SK-N-SH (cell line): Measurements from ENCODE around the gene CKS2. TPM values are rescaled to one million over a fixed set of nuclear protein-coding genes. Genes with fewer than 3 reads are reported as not detected.

Experiments used
- CTCF ChIA-PET: fragments of 300-600, 350-600 bp; formaldehyde crosslinking; extraction: SDS; loops from one replicate; lab custom pipeline; 2021; lab: Yijun Ruan, JAX
- POLR2A ChIA-PET: fragments of 350-600 bp; sonication (Branson Sonifier 250); formaldehyde crosslinking; extraction: SDS; loops from one replicate; lab custom pipeline; 2020; ENCODE audit warnings: antibody characterized with exemption, inconsistent platforms; lab: Yijun Ruan, JAX
- DNase-seq: peaks from one replicate; pipeline ENCODE4 v3.0.0; 2012
- H2AFZ ChIP-seq: fragments of 200-600 bp; sonication (generic); 2 replicates; pipeline ENCODE4 v1.8.1; 2016; ENCODE audit warnings: antibody characterized with exemption, mild to moderate bottlenecking, low read depth
- H3F3A ChIP-seq: fragments of 200-600 bp; sonication (generic); replicated peaks from 2 replicates; pipeline ENCODE3; 2016; ENCODE audit warnings: antibody characterized with exemption, mild to moderate bottlenecking; ENCODE audit not compliant: insufficient read depth
- H3K27ac ChIP-seq, 2 experiments: fragments of 200-500 bp in 1 of 2; fragments of 200-600 bp in 1 of 2; sonication (Bioruptor generic) in 1 of 2; sonication (generic), shearing (Covaris generic) in 1 of 2; 2 replicates each; pipeline versions ENCODE4 v1.5.1 to v1.6.1; 2014 to 2016; ENCODE audit warnings: low read depth in 2 of 2, inconsistent platforms in 1 of 2, low read length in 1 of 2, mild to moderate bottlenecking in 1 of 2, mixed read lengths in 1 of 2
- H3K27me3 ChIP-seq: fragments of 200-600 bp; sonication (generic), shearing (Covaris generic); 2 replicates; pipeline ENCODE4 v1.6.1; 2016; ENCODE audit warnings: mixed run types; ENCODE audit not compliant: insufficient read depth
- H3K36me3 ChIP-seq, 2 experiments: fragments of 200-500 bp in 1 of 2; fragments of 200-600 bp in 1 of 2; sonication (Bioruptor generic) in 1 of 2; sonication (generic) in 1 of 2; replicated peaks in 1 of 2; 2 replicates each; pipeline versions ENCODE3 to v1.5.1; 2014 to 2016; ENCODE audit warnings: low read length in 1 of 2, mild to moderate bottlenecking in 1 of 2; ENCODE audit not compliant: insufficient read depth in 2 of 2, control insufficient read depth in 1 of 2
- H3K4me1 ChIP-seq, 2 experiments: fragments of 200-500 bp in 1 of 2; fragments of 200-600 bp in 1 of 2; sonication (Bioruptor generic) in 1 of 2; sonication (generic), shearing (Covaris generic) in 1 of 2; 2 replicates each; pipeline versions ENCODE4 v1.5.1 to v1.6.1; 2014 to 2016; ENCODE audit warnings: low read depth in 1 of 2, low read length in 1 of 2, mixed run types in 1 of 2; ENCODE audit not compliant: insufficient read depth in 2 of 2, control insufficient read depth in 1 of 2
- H3K4me2 ChIP-seq: fragments of 200-600 bp; sonication (generic), shearing (Covaris generic); 2 replicates; pipeline ENCODE4 v1.6.1; 2017; ENCODE audit warnings: mixed run types
- H3K4me3 ChIP-seq, 2 experiments: fragments of 200-500 bp in 1 of 2; fragments of 200-600 bp in 1 of 2; sonication (Bioruptor generic) in 1 of 2; sonication (generic), shearing (Covaris generic) in 1 of 2; 2 replicates each; pipeline versions ENCODE4 v1.5.1 to v1.8.1; 2014 to 2016; ENCODE audit warnings: low read depth in 2 of 2, inconsistent platforms in 1 of 2, low read length in 1 of 2, mild to moderate bottlenecking in 1 of 2, mixed read lengths in 1 of 2, moderate library complexity in 1 of 2
- H3K79me2 ChIP-seq: fragments of 200-600 bp; sonication (generic); 2 replicates; pipeline ENCODE4 v1.8.1; 2017; ENCODE audit warnings: mild to moderate bottlenecking; ENCODE audit not compliant: insufficient read depth
- H3K9ac ChIP-seq: fragments of 200-600 bp; sonication (generic); 2 replicates; pipeline ENCODE4 v1.6.1; 2017; ENCODE audit warnings: mixed run types
- H3K9me2 ChIP-seq: fragments of 200-600 bp; sonication (generic); 2 replicates; pipeline ENCODE4 v1.6.1; 2017; ENCODE audit warnings: mixed run types
- H3K9me3 ChIP-seq: fragments of 200-600 bp; sonication (generic); 2 replicates; pipeline ENCODE4 v1.6.1; 2017; ENCODE audit warnings: mixed run types, mild to moderate bottlenecking, moderate library complexity
- H4K20me1 ChIP-seq: fragments of 200-600 bp; sonication (generic); 2 replicates; pipeline ENCODE4 v1.6.1; 2017; ENCODE audit warnings: mild to moderate bottlenecking, mixed run types; ENCODE audit not compliant: insufficient read depth
- CHD2 ChIP-seq: fragments of 150-350 bp; IDR thresholded peaks from 2 replicates; pipeline ENCODE4 v1.6.1; 2018; ENCODE audit warnings: low read length; ENCODE audit not compliant: partially characterized antibody
- ELF1 ChIP-seq: IDR thresholded peaks from 2 replicates; pipeline ENCODE4 v1.4.0; 2012
- FOSL2 ChIP-seq: IDR thresholded peaks from 2 replicates; pipeline ENCODE4 v1.4.0; 2012; ENCODE audit warnings: low read depth, mild to moderate bottlenecking, moderate library complexity, borderline replicate concordance
- FOXJ3 ChIP-seq: sonication (generic); formaldehyde crosslinking; IDR thresholded peaks from 2 replicates; pipeline ENCODE4 v1.5.1; 2020; ENCODE audit warnings: mild to moderate bottlenecking, missing genetic modification reagents
- FOXM1 ChIP-seq: IDR thresholded peaks from 2 replicates; pipeline ENCODE4 v1.4.0; 2012; ENCODE audit warnings: low read depth, mild to moderate bottlenecking
- GABPA ChIP-seq: IDR thresholded peaks from 2 replicates; pipeline ENCODE4 v1.4.0; 2012; ENCODE audit warnings: low read depth, mild to moderate bottlenecking
- NRF1 ChIP-seq: IDR thresholded peaks from 2 replicates; pipeline ENCODE4 v1.6.1; 2012; ENCODE audit warnings: low read depth, mild to moderate bottlenecking, low read length
- USF1 ChIP-seq: IDR thresholded peaks from 2 replicates; pipeline ENCODE4 v1.4.0; 2012; ENCODE audit warnings: low read depth, borderline replicate concordance
- WGBS: methylation state at CpG from one replicate; pipeline ENCODE4 v1.1.6; 2017; ENCODE audit warnings: low lambda C conversion rate; 5-methylcytosine and 5-hydroxymethylcytosine counted together
- polyA plus RNA-seq, 3 experiments: library from polyadenylated mRNA; depleted of rRNA; stranded (reverse); fragments of >200 nt; gene quantifications; 2 replicates each; pipeline ENCODE4 v1.2.3, GENCODE V29; 2012
- TF ChIP-seq, protein P1 (sequence below): IDR thresholded peaks from 2 replicates; pipeline ENCODE4 v1.6.1; 2012; ENCODE audit warnings: mild to moderate bottlenecking, low read depth, low read length, moderate library complexity
- TF ChIP-seq, protein P2 (sequence below): IDR thresholded peaks from 2 replicates; pipeline ENCODE4 v1.4.0; 2012; ENCODE audit warnings: low read depth

Gene CKS2
- polyA plus RNA-seq, 1 of the 3 experiments (the other 2 are of a cell fraction) = 362 TPM

DNA sequence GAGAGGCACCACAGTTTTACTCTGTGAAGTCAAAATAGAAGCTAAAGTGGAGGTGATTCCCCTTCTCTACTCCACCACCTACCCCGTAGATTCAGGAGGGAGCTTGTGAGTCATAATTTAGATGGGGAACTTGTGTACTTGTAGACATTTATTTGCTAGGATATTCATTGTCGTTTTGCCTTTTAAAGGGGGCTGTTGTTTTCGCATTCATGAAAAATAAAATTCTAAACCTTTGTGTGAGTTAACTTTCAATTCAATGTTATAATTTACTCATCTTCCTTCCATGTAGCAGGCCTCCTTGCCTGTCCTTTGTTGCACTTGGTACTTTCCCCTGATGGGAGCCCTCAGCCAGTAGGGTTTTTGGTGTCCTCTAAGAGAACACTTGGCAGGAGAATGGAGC, 29.3 kb downstream of the CKS2 start:
- H2AFZ ChIP-seq = no peak overlapping the region
- H4K20me1 ChIP-seq = no peaks in the 10 kb centered on the region
- TF ChIP-seq GABPA (no peak), USF1 (no peak), NRF1 (no peak), CHD2 (no peak)
- TF ChIP-seq, protein P1, sequence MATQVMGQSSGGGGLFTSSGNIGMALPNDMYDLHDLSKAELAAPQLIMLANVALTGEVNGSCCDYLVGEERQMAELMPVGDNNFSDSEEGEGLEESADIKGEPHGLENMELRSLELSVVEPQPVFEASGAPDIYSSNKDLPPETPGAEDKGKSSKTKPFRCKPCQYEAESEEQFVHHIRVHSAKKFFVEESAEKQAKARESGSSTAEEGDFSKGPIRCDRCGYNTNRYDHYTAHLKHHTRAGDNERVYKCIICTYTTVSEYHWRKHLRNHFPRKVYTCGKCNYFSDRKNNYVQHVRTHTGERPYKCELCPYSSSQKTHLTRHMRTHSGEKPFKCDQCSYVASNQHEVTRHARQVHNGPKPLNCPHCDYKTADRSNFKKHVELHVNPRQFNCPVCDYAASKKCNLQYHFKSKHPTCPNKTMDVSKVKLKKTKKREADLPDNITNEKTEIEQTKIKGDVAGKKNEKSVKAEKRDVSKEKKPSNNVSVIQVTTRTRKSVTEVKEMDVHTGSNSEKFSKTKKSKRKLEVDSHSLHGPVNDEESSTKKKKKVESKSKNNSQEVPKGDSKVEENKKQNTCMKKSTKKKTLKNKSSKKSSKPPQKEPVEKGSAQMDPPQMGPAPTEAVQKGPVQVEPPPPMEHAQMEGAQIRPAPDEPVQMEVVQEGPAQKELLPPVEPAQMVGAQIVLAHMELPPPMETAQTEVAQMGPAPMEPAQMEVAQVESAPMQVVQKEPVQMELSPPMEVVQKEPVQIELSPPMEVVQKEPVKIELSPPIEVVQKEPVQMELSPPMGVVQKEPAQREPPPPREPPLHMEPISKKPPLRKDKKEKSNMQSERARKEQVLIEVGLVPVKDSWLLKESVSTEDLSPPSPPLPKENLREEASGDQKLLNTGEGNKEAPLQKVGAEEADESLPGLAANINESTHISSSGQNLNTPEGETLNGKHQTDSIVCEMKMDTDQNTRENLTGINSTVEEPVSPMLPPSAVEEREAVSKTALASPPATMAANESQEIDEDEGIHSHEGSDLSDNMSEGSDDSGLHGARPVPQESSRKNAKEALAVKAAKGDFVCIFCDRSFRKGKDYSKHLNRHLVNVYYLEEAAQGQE = no peak
- 85% methylated on average over 3 of the region's 3 CpGs for WGBS
- no peak overlapping the region for H3K27ac ChIP-seq
- H3K36me3 ChIP-seq = peaks cover 72 to 78% of the 10 kb centered on the region in 2 experiments
- H3K9me2 ChIP-seq = no peaks in the 10 kb centered on the region
- no peaks in the 10 kb centered on the region; a peak in 1 of 4 replicates for H3K4me1 ChIP-seq
- peaks cover 3% of the 10 kb centered on the region for H3F3A ChIP-seq
- H3K4me2 ChIP-seq = no peak overlapping the region
- H3K4me3 ChIP-seq = no peak overlapping the region
- H3K9me3 ChIP-seq = no peaks in the 10 kb centered on the region
- DNase-seq = no peak
- no peak overlapping the region for H3K9ac ChIP-seq
- ChIA-PET POLR2A (no interaction called here), CTCF (interaction anchor here (2.0 kb wide), 1 partner anchor 9 kb away, joined by 6 read pairs; no protein-coding TSS in a partner anchor)
- H3K79me2 ChIP-seq = no peaks in the 10 kb centered on the region
- no peaks in the 10 kb centered on the region for H3K27me3 ChIP-seq

DNA sequence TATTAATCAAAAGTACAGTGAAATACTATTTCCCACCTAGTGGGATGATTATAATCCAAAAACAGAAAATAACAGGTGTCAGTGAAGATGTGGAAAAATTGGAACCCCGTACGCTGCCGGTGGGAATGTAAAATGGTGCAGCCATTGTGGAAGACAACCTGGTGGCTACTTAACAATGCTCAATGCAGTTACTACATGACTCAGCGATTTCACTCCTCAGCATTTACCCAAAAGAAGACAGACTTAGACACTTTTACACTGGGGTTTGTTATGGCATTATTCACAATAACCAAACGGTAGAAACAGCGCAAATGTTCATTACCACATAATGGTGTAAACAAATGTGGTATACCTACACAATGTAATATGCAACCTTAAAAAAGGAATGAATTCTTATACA, 31.2 kb downstream of the CKS2 start:
- 98% methylated on average over 6 of the region's 6 CpGs for WGBS
- CTCF ChIA-PET = interaction anchor here (1.0 to 1.1 kb wide), 3 partner anchors 14 to 206 kb away, joined by 3 read pairs; no protein-coding TSS in a partner anchor
- H3K36me3 ChIP-seq = peaks cover 70 to 91% of the 10 kb centered on the region in 2 experiments
- H3K27ac ChIP-seq = no peak overlapping the region
- no peak for DNase-seq
- POLR2A ChIA-PET = interaction anchor here (0.5 kb wide), 1 partner anchor 1619 kb away, joined by 3 read pairs; no protein-coding TSS in a partner anchor
- H3K27me3 ChIP-seq = no peaks in the 10 kb centered on the region
- no peak overlapping the region for H3K4me3 ChIP-seq
- H2AFZ ChIP-seq = no peak overlapping the region
- H3K79me2 ChIP-seq = no peaks in the 10 kb centered on the region
- no peaks in the 10 kb centered on the region for H3K9me3 ChIP-seq
- H4K20me1 ChIP-seq = no peaks in the 10 kb centered on the region
- no peaks in the 10 kb centered on the region; a peak in 1 of 4 replicates for H3K4me1 ChIP-seq
- H3K9me2 ChIP-seq = no peaks in the 10 kb centered on the region
- no peak overlapping the region for H3K9ac ChIP-seq
- H3K4me2 ChIP-seq = no peak overlapping the region
- peaks cover 3% of the 10 kb centered on the region for H3F3A ChIP-seq
- TF ChIP-seq FOSL2 = no peak
- TF ChIP-seq ELF1 = no peak
- TF ChIP-seq FOXJ3 (CRISPR knock-in tag) = no peak
- TF ChIP-seq, protein P2, sequence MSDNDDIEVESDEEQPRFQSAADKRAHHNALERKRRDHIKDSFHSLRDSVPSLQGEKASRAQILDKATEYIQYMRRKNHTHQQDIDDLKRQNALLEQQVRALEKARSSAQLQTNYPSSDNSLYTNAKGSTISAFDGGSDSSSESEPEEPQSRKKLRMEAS = no peak
- no peak for TF ChIP-seq CHD2
- TF ChIP-seq FOXM1 = no peak
- no peak for TF ChIP-seq NRF1
